IMR-90 (cell line): Measurements from ENCODE around the gene CHTF8. TPM values are rescaled to one million over a fixed set of nuclear protein-coding genes. Genes with fewer than 3 reads are reported as not detected.

Experiments used
- ATAC-seq: fragments of 200-7000 bp; cut with Tn5 transposase; 2 replicates; pipeline ENCODE4 v1.9.1; 2020; ENCODE audit warnings: low read depth, mild to moderate bottlenecking, moderate library complexity
- BruUV-seq: library from RNA; stranded (reverse); fragments of 400-500 nt; replicated peaks from 2 replicates; lab custom pipeline; 2021; lab: Mats Ljungman, UMichigan
- CTCF ChIA-PET: fragments of 300-600 bp; formaldehyde crosslinking; extraction: SDS; loops from one replicate; lab custom pipeline; 2021; ENCODE audit warnings: antibody characterized with exemption; lab: Yijun Ruan, JAX
- POLR2A ChIA-PET: fragments of 300-600 bp; sonication (Branson Sonifier 250); formaldehyde crosslinking; loops from one replicate; lab custom pipeline; 2022; ENCODE audit warnings: antibody characterized with exemption; ENCODE audit not compliant: unreplicated experiment; lab: Charles Lee
- DNase-seq: peaks from one replicate; pipeline ENCODE4 v3.0.0; 2013
- H2AFZ ChIP-seq: replicated peaks from 2 replicates; pipeline ENCODE3; 2013; ENCODE audit warnings: low read length, mild to moderate bottlenecking; ENCODE audit not compliant: poor library complexity
- H2AK5ac ChIP-seq: 2 replicates; pipeline ENCODE4 v1.6.1; 2013; ENCODE audit warnings: low read depth, low read length, inconsistent platforms
- H2AK9ac ChIP-seq: replicated peaks from 2 replicates; pipeline ENCODE3; 2013; ENCODE audit warnings: mild to moderate bottlenecking, low read depth, low read length, moderate library complexity; ENCODE audit not compliant: poor library complexity
- H2BK120ac ChIP-seq: 2 replicates; pipeline ENCODE4 v1.6.1; 2013; ENCODE audit warnings: low read depth, low read length, inconsistent platforms
- H2BK15ac ChIP-seq: 3 replicates; pipeline ENCODE4 v1.6.1; 2013; ENCODE audit warnings: low read depth, low read length, inconsistent platforms
- H2BK20ac ChIP-seq: 2 replicates; pipeline ENCODE4 v1.6.1; 2013; ENCODE audit warnings: low read depth, mild to moderate bottlenecking, inconsistent platforms, low read length, moderate library complexity
- H2BK5ac ChIP-seq: 2 replicates; pipeline ENCODE4 v1.6.1; 2013; ENCODE audit warnings: mild to moderate bottlenecking, low read depth, low read length, inconsistent platforms; ENCODE audit not compliant: poor library complexity, severe bottlenecking
- H3K14ac ChIP-seq: replicated peaks from 2 replicates; pipeline ENCODE4 v1.6.1; 2013; ENCODE audit warnings: low read depth, low read length, inconsistent platforms
- H3K18ac ChIP-seq: 2 replicates; pipeline ENCODE4 v1.6.1; 2013; ENCODE audit warnings: low read depth, low read length, control low read depth
- H3K23ac ChIP-seq: 2 replicates; pipeline ENCODE4 v1.6.1; 2013; ENCODE audit warnings: low read depth, low read length, inconsistent platforms
- H3K27ac ChIP-seq: 2 replicates; pipeline ENCODE4 v1.5.1; 2013; ENCODE audit warnings: mild to moderate bottlenecking, control low read depth, low read length; ENCODE audit not compliant: insufficient read depth
- H3K27me3 ChIP-seq: 2 replicates; pipeline ENCODE4 v1.6.1; 2013; ENCODE audit warnings: low read length; ENCODE audit not compliant: control insufficient read depth, insufficient read depth
- H3K36me3 ChIP-seq: 2 replicates; pipeline ENCODE4 v1.6.1; 2013; ENCODE audit warnings: low read length, mixed read lengths; ENCODE audit not compliant: control insufficient read depth, insufficient read depth
- H3K4ac ChIP-seq: 2 replicates; pipeline ENCODE4 v1.6.1; 2013; ENCODE audit warnings: low read depth, low read length, inconsistent platforms
- H3K4me1 ChIP-seq: 2 replicates; pipeline ENCODE4 v1.6.1; 2013; ENCODE audit warnings: low read length, mixed read lengths; ENCODE audit not compliant: control insufficient read depth, insufficient read depth
- H3K4me2 ChIP-seq: 2 replicates; pipeline ENCODE4 v1.6.1; 2013; ENCODE audit warnings: low read depth, mild to moderate bottlenecking, control low read depth, low read length, moderate library complexity
- H3K4me3 ChIP-seq: 2 replicates; pipeline ENCODE4 v1.5.1; 2013; ENCODE audit warnings: low read depth, mild to moderate bottlenecking, control low read depth, low read length, moderate library complexity; ENCODE audit not compliant: insufficient read depth
- H3K56ac ChIP-seq: 2 replicates; pipeline ENCODE4 v1.6.1; 2013; ENCODE audit warnings: low read length, inconsistent platforms; ENCODE audit not compliant: insufficient read depth; ENCODE audit errors: extremely low read depth
- H3K79me1 ChIP-seq, 2 experiments: 2 replicates each; pipeline ENCODE4 v1.6.1; 2013; ENCODE audit warnings: low read length in 2 of 2, inconsistent platforms in 1 of 2, low read depth in 1 of 2
- H3K9ac ChIP-seq: 2 replicates; pipeline ENCODE4 v1.6.1; 2013; ENCODE audit warnings: low read depth, low read length, control low read depth
- H3K9me1 ChIP-seq: 2 replicates; pipeline ENCODE4 v1.6.1; 2013; ENCODE audit warnings: low read length, inconsistent platforms; ENCODE audit not compliant: insufficient read depth
- H3K9me3 ChIP-seq: 2 replicates; pipeline ENCODE4 v1.6.1; 2013; ENCODE audit warnings: low read length; ENCODE audit not compliant: control insufficient read depth, insufficient read depth
- H4K20me1 ChIP-seq: 2 replicates; pipeline ENCODE4 v1.6.1; 2013; ENCODE audit warnings: low read length, inconsistent platforms; ENCODE audit not compliant: insufficient read depth
- H4K5ac ChIP-seq: 2 replicates; pipeline ENCODE4 v1.6.1; 2013; ENCODE audit warnings: mild to moderate bottlenecking, low read depth, low read length, control low read depth
- H4K8ac ChIP-seq, 2 experiments: 2 replicates each; pipeline ENCODE4 v1.6.1; 2013; ENCODE audit warnings: low read depth in 2 of 2, low read length in 2 of 2, control low read depth in 1 of 2, inconsistent platforms in 1 of 2
- H4K91ac ChIP-seq: 2 replicates; pipeline ENCODE4 v1.6.1; 2013; ENCODE audit warnings: low read depth, low read length, inconsistent platforms; ENCODE audit not compliant: insufficient read depth
- BHLHE40 ChIP-seq: fragments of 150-350 bp; IDR thresholded peaks from 2 replicates; pipeline ENCODE4 v1.6.1; 2016; ENCODE audit warnings: mild to moderate bottlenecking, low read depth, low read length
- CEBPB ChIP-seq: IDR thresholded peaks from 2 replicates; pipeline ENCODE4 v1.6.1; 2012; ENCODE audit warnings: low read depth, low read length, improper control_type of control experiment
- CHD1 ChIP-seq: IDR thresholded peaks from 2 replicates; pipeline ENCODE4 v1.6.1; 2012; ENCODE audit warnings: low read depth, low read length, improper control_type of control experiment
- FOS ChIP-seq: fragments of 150-350 bp; IDR thresholded peaks from 2 replicates; pipeline ENCODE4 v1.6.1; 2016; ENCODE audit warnings: low read depth, low read length
- MAFK ChIP-seq: IDR thresholded peaks from 2 replicates; pipeline ENCODE4 v1.6.1; 2012; ENCODE audit warnings: low read depth, low read length, improper control_type of control experiment
- MAZ ChIP-seq: IDR thresholded peaks from 2 replicates; pipeline ENCODE4 v1.6.1; 2012; ENCODE audit warnings: low read depth, mild to moderate bottlenecking, low read length, improper control_type of control experiment, moderate library complexity, borderline replicate concordance
- MXI1 ChIP-seq: IDR thresholded peaks from 2 replicates; pipeline ENCODE4 v1.6.1; 2012; ENCODE audit warnings: low read depth, mild to moderate bottlenecking, low read length, moderate library complexity, borderline replicate concordance
- NFE2L2 ChIP-seq: fragments of 150-350 bp; IDR thresholded peaks from 2 replicates; pipeline ENCODE4 v1.6.1; 2016; ENCODE audit warnings: low read depth, mild to moderate bottlenecking, low read length
- SMC3 ChIP-seq: fragments of 150-350 bp; IDR thresholded peaks from 2 replicates; pipeline ENCODE4 v1.6.1; 2016; ENCODE audit warnings: low read depth, mild to moderate bottlenecking, antibody characterized with exemption, low read length, moderate library complexity
- WGBS, 2 experiments: methylation state at CpG; one replicate each; pipeline versions ENCODE4 v1.1.5 to v1.1.7; 2013; ENCODE audit warnings: missing lambda C conversion rate in 2 of 2; ENCODE audit not compliant: insufficient read length in 1 of 2; ENCODE audit errors: extremely low coverage in 2 of 2; 5-methylcytosine and 5-hydroxymethylcytosine counted together
- dilution Hi-C: fragments of 300-500 bp; cut with HindIII; formaldehyde crosslinking; loops from one replicate; pipeline ENCODE4 v1.14.3; 2018; ENCODE audit warnings: low sequenced_read_pairs; ENCODE audit not compliant: unreplicated experiment
- in situ Hi-C: fragments of 300-500 bp; cut with MboI; formaldehyde crosslinking; loops from 3 replicates; pipeline ENCODE4 v1.14.3; 2019; ENCODE audit warnings: low sequenced_read_pairs, inconsistent platforms, mixed read lengths
- intact Hi-C: fragments of 100-400 bp; cut with micrococcal nuclease; formaldehyde crosslinking; loops from 2 replicates; pipeline ENCODE4 v1.10.0; 2022
- polyA plus RNA-seq, 3 experiments: library from polyadenylated mRNA; depleted of rRNA; stranded (reverse); fragments of >200 nt; gene quantifications; 2 replicates each; pipeline ENCODE4 v1.2.3, GENCODE V29; 2012; ENCODE audit warnings: low replicate concordance in 1 of 3
- total RNA-seq: library from RNA; depleted of rRNA; stranded (reverse); fragments of >200 nt; gene quantifications from 2 replicates; pipeline ENCODE4 v1.2.3, GENCODE V29; 2012

The CHTF8 gene
- total and polyA plus RNA-seq, 2 of the 4 experiments (the other 2 are of a cell fraction): 47.1 to 122 TPM

DNA sequence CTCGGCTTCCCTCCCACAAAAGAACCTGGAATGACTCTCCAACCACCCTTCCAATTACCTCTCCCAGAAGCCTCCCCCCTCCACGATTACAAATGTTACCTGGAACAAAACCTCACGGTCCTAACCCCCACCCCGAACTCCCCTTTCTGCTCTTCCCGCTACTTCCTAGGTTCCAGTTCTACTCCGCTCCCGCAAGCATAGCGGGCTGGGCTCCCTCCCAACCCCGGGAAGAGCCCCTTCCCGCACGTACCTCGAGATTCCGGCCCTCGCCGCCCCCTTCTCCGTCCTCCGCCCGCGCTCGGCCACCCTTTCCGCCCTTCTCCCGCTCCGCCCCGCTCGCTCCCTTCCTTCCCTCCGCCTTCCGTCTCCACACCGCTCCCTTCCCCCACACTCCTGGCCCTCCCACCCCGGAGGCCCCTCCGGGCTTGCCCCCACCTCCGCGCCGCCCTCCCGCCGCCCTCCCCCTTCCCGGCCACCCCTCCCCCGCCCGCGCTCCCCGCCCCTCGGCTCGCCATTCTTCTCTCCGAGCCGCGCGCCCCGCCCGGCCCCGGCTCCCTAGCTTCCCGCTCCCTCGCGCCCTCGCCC lies 457 bp downstream of the CHTF8 start:
- no peaks in the 10 kb centered on the region for H3K27me3 ChIP-seq
- H3K36me3 ChIP-seq: peaks cover 6% of the 10 kb centered on the region
- H3K9me3 ChIP-seq: no peaks in the 10 kb centered on the region
- DNase-seq (peak; percentile 81), ATAC-seq (peak; percentile 86)
- peak overlapping the region; percentile 93 for H4K5ac ChIP-seq
- no peak overlapping the region; the same call in 2 of the 3 replicates for H2BK15ac ChIP-seq
- H2BK120ac ChIP-seq: peak overlapping the region; percentile 70
- H4K20me1 ChIP-seq: peaks cover 23% of the 10 kb centered on the region; the same call in 1 of the 2 replicates
- POLR2A ChIA-PET: interaction anchor here (0.6 kb wide), 2 partner anchors 113 to 172 kb away, joined by 5 to 27 read pairs; no protein-coding TSS in a partner anchor
- BruUV-seq: no TSS peak
- in situ Hi-C loops (no loop called here), intact Hi-C loops (loop anchor here (5.0 kb wide), 1 partner anchor 140 kb away; no protein-coding TSS in a partner anchor), dilution Hi-C loops (no loop called here)
- TF ChIP-seq MAFK (no peak), FOS (no peak), BHLHE40 (no peak), MAZ (peak; percentile 85), SMC3 (no peak), MXI1 (no peak), CEBPB (no peak), NFE2L2 (no peak), CHD1 (no peak)
- H3K9ac ChIP-seq: peak overlapping the region; percentile 98
- peak overlapping the region; percentile 97 for H2BK5ac ChIP-seq
- H4K8ac ChIP-seq: peak overlapping the region; percentile 93 to 95
- H3K23ac ChIP-seq: peak overlapping the region; percentile 99
- peak overlapping the region; percentile 91 for H3K4me3 ChIP-seq
- peak overlapping the region; percentile 93 for H3K4me2 ChIP-seq
- H2AK5ac ChIP-seq: peak overlapping the region; percentile 90
- H2BK20ac ChIP-seq: no peak overlapping the region; the same call in 1 of the 2 replicates
- peak overlapping the region; percentile 98 for H3K56ac ChIP-seq
- 0% methylated on average over 5 of the region's 53 CpGs; no CpG with 5 or more reads in 1 of the 2 experiments for WGBS, 2 experiments
- H3K79me1 ChIP-seq: peaks cover 14 to 55% of the 10 kb centered on the region in 2 experiments
- peak overlapping the region; percentile 97 for H4K91ac ChIP-seq
- peak overlapping the region; percentile 98 for H3K14ac ChIP-seq
- peak overlapping the region; percentile 59 for H3K18ac ChIP-seq
- H3K27ac ChIP-seq: peak overlapping the region; percentile 95
- H3K4me1 ChIP-seq: no peaks in the 10 kb centered on the region
- CTCF ChIA-PET: interaction anchor here (0.6 kb wide), 1 partner anchor 541 kb away, joined by 4 read pairs; no protein-coding TSS in a partner anchor
- peak overlapping the region; percentile 99 for H3K4ac ChIP-seq
- no peaks in the 10 kb centered on the region; the same call in 1 of the 2 replicates for H3K9me1 ChIP-seq
- peak overlapping the region; percentile 94 for H2AFZ ChIP-seq
- peak overlapping the region; percentile 100 for H2AK9ac ChIP-seq
